ENCODE data around the gene TOGARAM1.

Gene TOGARAM1

GRCh38 chr14:45091710-45092109 is 129.7 kb downstream of the TOGARAM1 start:
- H3K4me3 ChIP-seq (ENCODE audit: low read depth, low read length), result no peak overlapping the region
- no peak for DNase-seq (ENCODE audit: low read depth)
- TF ChIP-seq MAX (IDR thresholded peaks at IDR 0.05; ENCODE audit: low read depth, low read length) (no peak), POLR2A (IDR thresholded peaks at IDR 0.05; ENCODE audit: extremely low read depth, insufficient read length) (no peak), MYC (IDR thresholded peaks at IDR 0.05; ENCODE audit: low read depth, low read length) (no peak)
- TF ChIP-seq, protein P1, sequence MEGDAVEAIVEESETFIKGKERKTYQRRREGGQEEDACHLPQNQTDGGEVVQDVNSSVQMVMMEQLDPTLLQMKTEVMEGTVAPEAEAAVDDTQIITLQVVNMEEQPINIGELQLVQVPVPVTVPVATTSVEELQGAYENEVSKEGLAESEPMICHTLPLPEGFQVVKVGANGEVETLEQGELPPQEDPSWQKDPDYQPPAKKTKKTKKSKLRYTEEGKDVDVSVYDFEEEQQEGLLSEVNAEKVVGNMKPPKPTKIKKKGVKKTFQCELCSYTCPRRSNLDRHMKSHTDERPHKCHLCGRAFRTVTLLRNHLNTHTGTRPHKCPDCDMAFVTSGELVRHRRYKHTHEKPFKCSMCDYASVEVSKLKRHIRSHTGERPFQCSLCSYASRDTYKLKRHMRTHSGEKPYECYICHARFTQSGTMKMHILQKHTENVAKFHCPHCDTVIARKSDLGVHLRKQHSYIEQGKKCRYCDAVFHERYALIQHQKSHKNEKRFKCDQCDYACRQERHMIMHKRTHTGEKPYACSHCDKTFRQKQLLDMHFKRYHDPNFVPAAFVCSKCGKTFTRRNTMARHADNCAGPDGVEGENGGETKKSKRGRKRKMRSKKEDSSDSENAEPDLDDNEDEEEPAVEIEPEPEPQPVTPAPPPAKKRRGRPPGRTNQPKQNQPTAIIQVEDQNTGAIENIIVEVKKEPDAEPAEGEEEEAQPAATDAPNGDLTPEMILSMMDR (IDR thresholded peaks at IDR 0.05; ENCODE audit: low read depth, low read length), result no peak

- TF ChIP-seq POLR2A (IDR thresholded peaks at IDR 0.05; ENCODE audit: extremely low read depth, insufficient read length), result no peak
- TF ChIP-seq MYC (IDR thresholded peaks at IDR 0.05; ENCODE audit: low read depth, low read length), result no peak
- TF ChIP-seq MAX (IDR thresholded peaks at IDR 0.05; ENCODE audit: low read depth, low read length), result no peak
- TF ChIP-seq, protein P1 (IDR thresholded peaks at IDR 0.05; ENCODE audit: low read depth, low read length), result no peak
- DNase-seq (ENCODE audit: low read depth), result no peak
- no peak overlapping the region for H3K4me3 ChIP-seq (ENCODE audit: low read depth, low read length)
These were observed 132.3 kb downstream of the TOGARAM1 start for GRCh38 chr14:45094275-45094674.

- DNase-seq (ENCODE audit: low read depth), result no peak
- TF ChIP-seq MAX (IDR thresholded peaks at IDR 0.05; ENCODE audit: low read depth, low read length), result no peak
- TF ChIP-seq POLR2A (IDR thresholded peaks at IDR 0.05; ENCODE audit: extremely low read depth, insufficient read length), result no peak
- TF ChIP-seq MYC (IDR thresholded peaks at IDR 0.05; ENCODE audit: low read depth, low read length), result no peak
- TF ChIP-seq, protein P1 (IDR thresholded peaks at IDR 0.05; ENCODE audit: low read depth, low read length), result no peak
These were observed 133.2 kb downstream of the TOGARAM1 start for GRCh38 chr14:45095143-45095542.

GRCh38 chr14:45096218-45096617 is 134.2 kb downstream of the TOGARAM1 start:
- TF ChIP-seq, protein P1 (IDR thresholded peaks at IDR 0.05; ENCODE audit: low read depth, low read length), result no peak
- no peak for TF ChIP-seq MAX (IDR thresholded peaks at IDR 0.05; ENCODE audit: low read depth, low read length)
- no peak for TF ChIP-seq POLR2A (IDR thresholded peaks at IDR 0.05; ENCODE audit: extremely low read depth, insufficient read length)
- no peak for TF ChIP-seq MYC (IDR thresholded peaks at IDR 0.05; ENCODE audit: low read depth, low read length)

More at GRCh38 chr14:45095143-45095542, 133.2 kb downstream of the TOGARAM1 start:
- H3K4me3 ChIP-seq (ENCODE audit: low read depth, low read length), result no peak overlapping the region

GRCh38 chr14:45103806-45104205 is 141.8 kb downstream of the TOGARAM1 start:
- TF ChIP-seq POLR2A (IDR thresholded peaks at IDR 0.05; ENCODE audit: extremely low read depth, insufficient read length) (no peak), MAX (IDR thresholded peaks at IDR 0.05; ENCODE audit: low read depth, low read length) (no peak), MYC (IDR thresholded peaks at IDR 0.05; ENCODE audit: low read depth, low read length) (no peak)
- TF ChIP-seq, protein P1 (IDR thresholded peaks at IDR 0.05; ENCODE audit: low read depth, low read length), result no peak
- H3K4me3 ChIP-seq (ENCODE audit: low read depth, low read length), result no peak overlapping the region
- DNase-seq (ENCODE audit: low read depth), result no peak

More at GRCh38 chr14:45096218-45096617, 134.2 kb downstream of the TOGARAM1 start:
- no peak overlapping the region for H3K4me3 ChIP-seq (ENCODE audit: low read depth, low read length)
- DNase-seq (ENCODE audit: low read depth), result no peak

Data from NB4 (cell line).